ENCODE measurements around the gene SSBP3. TPM values are rescaled to one million over a fixed set of nuclear protein-coding genes. Genes with fewer than 3 reads are reported as not detected.
"Not testable (repeated sequence)": the region's sequence is repeated elsewhere in the genome, so short reads cannot be mapped to it uniquely, and the experiment has no call there.

The SSBP3 gene
- total RNA-seq, 1 donor from 2014 or later = 161 TPM

- H3K9me3 Mint-ChIP-seq (ENCODE audit: low read depth) = no peaks in the 10 kb centered on the region
- H3K27ac Mint-ChIP-seq = no peak overlapping the region
- no peaks in the 10 kb centered on the region for H3K36me3 Mint-ChIP-seq (ENCODE audit: insufficient read depth)
- DNase-seq (ENCODE audit: low spot score, unreplicated experiment) = no peak
- TF ChIP-seq CTCF (IDR thresholded peaks at IDR 0.05; ENCODE audit: unreplicated experiment) = no peak
- H3K27me3 Mint-ChIP-seq = no peaks in the 10 kb centered on the region
- no peaks in the 10 kb centered on the region for H3K4me1 Mint-ChIP-seq (ENCODE audit: low read depth)
- no peak overlapping the region for H3K4me3 Mint-ChIP-seq (ENCODE audit: low read depth)
Measured at GRCh38 chr1:54425152-54425584, 19.0 kb upstream of the SSBP3 start.

GRCh38 chr1:54424398-54424797 is 18.2 kb upstream of the SSBP3 start:
- Mint-ChIP-seq H3K4me3 (ENCODE audit: low read depth) (no peak overlapping the region), H3K9me3 (ENCODE audit: low read depth) (no peaks in the 10 kb centered on the region), H3K36me3 (ENCODE audit: insufficient read depth) (no peaks in the 10 kb centered on the region), H3K27ac (no peak overlapping the region), H3K4me1 (ENCODE audit: low read depth) (no peaks in the 10 kb centered on the region), H3K27me3 (no peaks in the 10 kb centered on the region)
- no peak for DNase-seq (ENCODE audit: low spot score, unreplicated experiment)
- TF ChIP-seq CTCF (IDR thresholded peaks at IDR 0.05; ENCODE audit: unreplicated experiment) = no peak

- Mint-ChIP-seq H3K4me3 (ENCODE audit: low read depth) (no peak overlapping the region), H3K36me3 (ENCODE audit: insufficient read depth) (no peaks in the 10 kb centered on the region)
Measured at GRCh38 chr1:54421101-54421504, 14.9 kb upstream of the SSBP3 start.

GRCh38 chr1:54418598-54418997 is 12.4 kb upstream of the SSBP3 start:
- H3K4me3 Mint-ChIP-seq (ENCODE audit: low read depth); DNase-seq (ENCODE audit: low spot score, unreplicated experiment); H3K27ac Mint-ChIP-seq; H3K9me3 Mint-ChIP-seq (ENCODE audit: low read depth); H3K36me3 Mint-ChIP-seq (ENCODE audit: insufficient read depth); H3K4me1 Mint-ChIP-seq (ENCODE audit: low read depth): not testable (repeated sequence)
- peaks cover 22% of the 10 kb centered on the region for H3K27me3 Mint-ChIP-seq

More at GRCh38 chr1:54421101-54421504, 14.9 kb upstream of the SSBP3 start:
- no peak for TF ChIP-seq CTCF (IDR thresholded peaks at IDR 0.05; ENCODE audit: unreplicated experiment)
- H3K27ac Mint-ChIP-seq = no peak overlapping the region
- no peak for DNase-seq (ENCODE audit: low spot score, unreplicated experiment)
- no peaks in the 10 kb centered on the region for H3K4me1 Mint-ChIP-seq (ENCODE audit: low read depth)
- peaks cover 9% of the 10 kb centered on the region for H3K27me3 Mint-ChIP-seq
- H3K9me3 Mint-ChIP-seq (ENCODE audit: low read depth) = no peaks in the 10 kb centered on the region

- TF ChIP-seq CTCF (IDR thresholded peaks at IDR 0.05; ENCODE audit: unreplicated experiment) = no peak
- no peak for DNase-seq (ENCODE audit: low spot score, unreplicated experiment)
- Mint-ChIP-seq H3K4me3 (ENCODE audit: low read depth) (no peak overlapping the region), H3K27me3 (peaks cover 22% of the 10 kb centered on the region), H3K9me3 (ENCODE audit: low read depth) (no peaks in the 10 kb centered on the region), H3K36me3 (ENCODE audit: insufficient read depth) (no peaks in the 10 kb centered on the region), H3K27ac (no peak overlapping the region), H3K4me1 (ENCODE audit: low read depth) (peaks cover 4% of the 10 kb centered on the region)
Measured at GRCh38 chr1:54417123-54417522, 10.9 kb upstream of the SSBP3 start.

- H3K27ac Mint-ChIP-seq = no peak overlapping the region
- no peaks in the 10 kb centered on the region for H3K9me3 Mint-ChIP-seq (ENCODE audit: low read depth)
- DNase-seq (ENCODE audit: low spot score, unreplicated experiment) = no peak
- no peak overlapping the region for H3K4me3 Mint-ChIP-seq (ENCODE audit: low read depth)
- peaks cover 6% of the 10 kb centered on the region for H3K4me1 Mint-ChIP-seq (ENCODE audit: low read depth)
- peaks cover 22% of the 10 kb centered on the region for H3K27me3 Mint-ChIP-seq
- no peak for TF ChIP-seq CTCF (IDR thresholded peaks at IDR 0.05; ENCODE audit: unreplicated experiment)
- H3K36me3 Mint-ChIP-seq (ENCODE audit: insufficient read depth) = no peaks in the 10 kb centered on the region
Measured at GRCh38 chr1:54416435-54416834, 10.2 kb upstream of the SSBP3 start.
